Measurements from ENCODE around the gene GSE1.

Gene GSE1

DNA sequence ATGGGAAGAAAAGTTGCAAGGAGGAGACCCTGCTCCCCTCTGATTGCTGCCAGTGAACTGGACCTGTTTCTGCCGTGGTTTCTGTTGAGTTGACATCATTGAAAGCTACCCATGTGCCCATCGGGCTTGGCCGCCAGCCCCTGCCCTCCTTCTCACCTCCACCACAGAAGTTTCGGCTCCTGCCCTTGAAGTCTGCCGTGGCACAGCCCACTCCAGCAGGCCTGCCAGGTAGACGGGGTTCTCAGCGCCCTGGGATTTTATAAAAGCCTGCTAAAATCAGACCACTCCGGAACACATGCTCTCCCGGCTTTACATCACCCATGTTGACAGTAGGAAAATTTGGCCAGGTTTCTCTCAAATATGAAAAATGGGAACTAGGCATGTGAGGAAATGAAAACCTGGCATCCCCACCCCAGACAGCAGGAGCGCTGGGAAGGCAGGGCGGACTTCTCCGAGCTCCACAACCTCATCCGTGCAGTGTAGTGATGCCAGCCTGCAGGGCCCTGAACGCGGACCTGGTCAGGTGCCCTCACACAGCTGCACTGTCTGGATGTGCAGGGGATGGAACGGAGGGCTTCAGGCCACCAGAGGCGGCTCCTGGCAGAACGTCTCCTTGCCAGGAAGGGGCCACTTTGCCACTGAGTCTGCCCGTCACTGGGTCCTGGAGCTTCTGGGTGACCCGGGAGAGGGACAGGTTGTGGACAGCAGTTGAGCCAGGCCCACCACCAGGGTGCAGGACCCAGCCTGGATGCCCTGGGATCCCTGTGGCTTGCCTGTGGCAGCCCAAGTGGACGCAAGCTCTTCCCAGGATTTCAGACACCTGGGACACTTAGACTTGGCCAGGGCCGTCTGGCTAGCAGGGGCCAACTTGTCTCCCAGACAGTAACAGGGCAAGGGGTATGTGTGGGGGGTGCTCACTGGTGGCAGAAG lies 6.9 kb upstream of the GSE1 start:
- POLR2A ChIA-PET: interaction anchor here (1.0 kb wide), 1 partner anchor 160 kb away, joined by 3 read pairs; no protein-coding TSS in a partner anchor
- no peak for DNase-seq (ENCODE audit: extremely low spot score)
- TF ChIP-seq HDGF (IDR thresholded peaks at IDR 0.05; ENCODE audit: borderline replicate concordance) (no peak), SP1 (IDR thresholded peaks at IDR 0.05) (no peak), L3MBTL2 (conservative IDR thresholded peaks at IDR 0.05) (no peak), ZNF384 (IDR thresholded peaks at IDR 0.05) (no peak), BHLHE40 (IDR thresholded peaks at IDR 0.05; ENCODE audit: borderline replicate concordance) (no peak), TARDBP (IDR thresholded peaks at IDR 0.05) (no peak), FOXM1 (IDR thresholded peaks at IDR 0.05; ENCODE audit: borderline replicate concordance) (no peak), CTBP1 (IDR thresholded peaks at IDR 0.05; ENCODE audit: borderline replicate concordance) (no peak), ARNT (IDR thresholded peaks at IDR 0.05) (no peak), NFRKB (IDR thresholded peaks at IDR 0.05) (no peak), FOXK2 (IDR thresholded peaks at IDR 0.05) (no peak)
- CTCF ChIA-PET: no interaction called here

DNA sequence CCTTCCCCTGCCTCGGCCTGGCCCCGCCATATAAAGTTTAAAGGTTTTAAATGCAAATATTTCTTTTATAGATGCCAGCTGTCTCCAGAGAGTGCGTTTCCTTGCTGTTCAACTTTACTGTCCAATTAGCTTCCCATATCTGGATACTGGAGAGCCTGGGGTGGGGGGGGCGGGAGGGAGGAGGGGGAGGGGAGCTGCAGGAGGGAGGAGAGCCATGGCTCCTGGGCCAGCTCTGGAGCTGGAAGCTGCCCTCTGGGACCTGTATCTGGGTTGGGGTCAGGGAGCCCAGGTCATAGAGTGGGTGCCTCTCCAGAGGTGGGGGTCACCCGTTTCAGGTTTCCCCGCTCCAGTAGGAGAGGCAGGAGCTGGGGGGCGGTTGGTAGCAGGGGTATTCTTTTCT lies 6.2 kb upstream of the GSE1 start:
- no peak for DNase-seq (ENCODE audit: extremely low spot score)
- ChIA-PET CTCF (interaction anchor here (0.7 kb wide), 1 partner anchor 259 kb away, joined by 3 read pairs; no protein-coding TSS in a partner anchor), POLR2A (no interaction called here)
- no peak for TF ChIP-seq ZNF384 (IDR thresholded peaks at IDR 0.05)
- TF ChIP-seq L3MBTL2 (conservative IDR thresholded peaks at IDR 0.05): no peak
- TF ChIP-seq ARNT (IDR thresholded peaks at IDR 0.05): no peak
- TF ChIP-seq FOXA1 (IDR thresholded peaks at IDR 0.05): no peak
- no peak for TF ChIP-seq FOXK2 (IDR thresholded peaks at IDR 0.05)
- no peak for TF ChIP-seq NFRKB (IDR thresholded peaks at IDR 0.05)
- no peak for TF ChIP-seq LEF1 (IDR thresholded peaks at IDR 0.05; ENCODE audit: borderline replicate concordance)
- TF ChIP-seq FOXM1 (IDR thresholded peaks at IDR 0.05; ENCODE audit: borderline replicate concordance): no peak
- no peak for TF ChIP-seq BHLHE40 (IDR thresholded peaks at IDR 0.05; ENCODE audit: borderline replicate concordance)

DNA sequence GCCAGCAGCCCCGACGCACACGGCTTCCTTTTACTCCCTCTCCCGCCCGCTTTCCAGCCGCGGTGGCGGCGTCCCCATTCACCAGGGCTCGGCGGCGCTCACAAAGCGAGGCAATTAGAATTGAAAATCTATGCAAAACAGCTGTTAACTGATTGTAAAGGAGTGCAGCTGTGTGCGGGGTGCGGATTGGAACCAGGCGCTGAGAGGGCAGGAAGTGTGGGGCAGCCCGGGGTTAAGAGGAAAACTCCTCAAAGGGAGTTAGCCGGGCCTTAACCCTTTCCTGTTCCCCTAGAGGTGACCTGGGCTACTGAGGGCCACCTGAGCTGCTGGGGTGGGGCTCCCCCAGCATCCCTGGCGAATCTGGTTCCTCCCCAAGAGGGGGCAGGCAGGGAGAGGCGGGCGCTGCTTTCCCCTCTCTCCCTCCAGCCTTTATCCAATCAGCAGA lies 5.8 kb upstream of the GSE1 start:
- TF ChIP-seq NFRKB (IDR thresholded peaks at IDR 0.05) (no peak), CTBP1 (IDR thresholded peaks at IDR 0.05; ENCODE audit: borderline replicate concordance) (no peak), SUZ12 (IDR thresholded peaks at IDR 0.05) (no peak), L3MBTL2 (conservative IDR thresholded peaks at IDR 0.05) (no peak)
- ChIA-PET CTCF (interaction anchor here (0.7 kb wide), 1 partner anchor 260 kb away, joined by 3 read pairs; no protein-coding TSS in a partner anchor), POLR2A (no interaction called here)
- no peak for DNase-seq (ENCODE audit: extremely low spot score)

DNA sequence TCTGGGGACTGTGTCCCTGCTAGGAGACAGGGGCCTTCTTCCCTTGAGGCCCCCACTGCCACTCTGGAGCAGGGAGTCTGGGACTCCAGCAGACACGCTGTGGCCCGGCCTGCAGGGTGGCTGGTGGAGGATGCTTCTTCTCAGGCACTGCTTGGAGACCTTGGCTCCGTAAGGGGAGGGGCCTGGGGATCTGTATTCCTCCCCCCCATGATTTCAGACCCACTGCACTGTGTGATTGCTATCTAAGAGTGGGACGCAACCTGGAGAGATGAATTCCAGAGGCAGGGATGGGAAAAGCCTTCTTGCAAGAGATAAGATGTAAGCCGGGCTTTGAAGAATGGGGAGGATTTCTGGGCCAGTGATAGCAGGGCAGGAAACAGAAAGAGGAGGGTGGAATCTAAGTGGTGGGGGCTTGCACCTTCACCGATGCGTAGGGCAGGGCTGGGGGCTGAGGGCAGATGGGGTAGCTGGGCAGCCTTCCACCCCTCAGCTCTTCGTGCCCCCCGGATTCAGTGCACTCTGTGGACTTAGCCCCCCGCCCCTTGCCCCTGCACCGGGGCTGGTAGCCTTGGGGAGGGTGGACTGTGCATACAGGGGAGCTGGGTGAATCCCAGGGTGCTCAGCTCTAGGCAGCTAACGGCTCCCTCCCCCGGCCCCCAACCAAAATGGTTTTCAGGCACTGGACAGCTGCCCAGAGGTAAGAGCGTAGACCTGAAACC lies 5.2 kb upstream of the GSE1 start:
- POLR2A ChIA-PET: no interaction called here
- TF ChIP-seq, protein P1, sequence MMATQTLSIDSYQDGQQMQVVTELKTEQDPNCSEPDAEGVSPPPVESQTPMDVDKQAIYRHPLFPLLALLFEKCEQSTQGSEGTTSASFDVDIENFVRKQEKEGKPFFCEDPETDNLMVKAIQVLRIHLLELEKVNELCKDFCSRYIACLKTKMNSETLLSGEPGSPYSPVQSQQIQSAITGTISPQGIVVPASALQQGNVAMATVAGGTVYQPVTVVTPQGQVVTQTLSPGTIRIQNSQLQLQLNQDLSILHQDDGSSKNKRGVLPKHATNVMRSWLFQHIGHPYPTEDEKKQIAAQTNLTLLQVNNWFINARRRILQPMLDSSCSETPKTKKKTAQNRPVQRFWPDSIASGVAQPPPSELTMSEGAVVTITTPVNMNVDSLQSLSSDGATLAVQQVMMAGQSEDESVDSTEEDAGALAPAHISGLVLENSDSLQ (IDR thresholded peaks at IDR 0.05): no peak
- no peak for TF ChIP-seq SP1 (IDR thresholded peaks at IDR 0.05)
- DNase-seq (ENCODE audit: extremely low spot score): no peak
- CTCF ChIA-PET: interaction anchor here (0.8 to 3.0 kb wide), 2 partner anchors 117 to 186 kb away, joined by 3 to 14 read pairs; no protein-coding TSS in a partner anchor

DNA sequence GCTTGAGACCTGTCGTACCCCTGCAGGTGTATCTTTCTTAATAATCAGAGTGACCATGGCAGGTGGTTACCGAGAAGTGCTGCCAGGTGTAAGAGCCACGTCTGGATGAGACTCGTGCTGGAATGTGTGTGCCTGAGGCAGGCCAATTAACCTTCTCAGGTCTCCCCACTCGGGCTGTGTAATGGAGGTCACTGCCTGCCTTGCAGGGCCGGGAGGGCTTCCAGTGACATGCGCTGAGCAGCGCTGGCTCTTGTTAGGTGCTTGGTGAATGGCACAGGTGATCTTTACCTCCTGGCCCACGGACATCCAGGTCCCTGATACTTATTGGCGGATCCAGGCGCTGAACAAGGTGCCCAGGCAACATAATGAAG lies 4.6 kb upstream of the GSE1 start:
- TF ChIP-seq LEF1 (IDR thresholded peaks at IDR 0.05; ENCODE audit: borderline replicate concordance) (no peak), FOXA1 (IDR thresholded peaks at IDR 0.05) (no peak), TARDBP (IDR thresholded peaks at IDR 0.05) (no peak), SUZ12 (IDR thresholded peaks at IDR 0.05) (no peak), NFRKB (IDR thresholded peaks at IDR 0.05) (no peak), L3MBTL2 (conservative IDR thresholded peaks at IDR 0.05) (no peak), BHLHE40 (IDR thresholded peaks at IDR 0.05; ENCODE audit: borderline replicate concordance) (no peak), SP1 (IDR thresholded peaks at IDR 0.05) (no peak), HDGF (IDR thresholded peaks at IDR 0.05; ENCODE audit: borderline replicate concordance) (no peak), FOXK2 (IDR thresholded peaks at IDR 0.05) (no peak), ZNF384 (IDR thresholded peaks at IDR 0.05) (no peak)
- TF ChIP-seq, protein P1 (IDR thresholded peaks at IDR 0.05): no peak
- ChIA-PET POLR2A (no interaction called here), CTCF (interaction anchor here (0.8 to 3.0 kb wide), 2 partner anchors 117 to 186 kb away, joined by 3 to 14 read pairs; no protein-coding TSS in a partner anchor)
- no peak for DNase-seq (ENCODE audit: extremely low spot score)

DNA sequence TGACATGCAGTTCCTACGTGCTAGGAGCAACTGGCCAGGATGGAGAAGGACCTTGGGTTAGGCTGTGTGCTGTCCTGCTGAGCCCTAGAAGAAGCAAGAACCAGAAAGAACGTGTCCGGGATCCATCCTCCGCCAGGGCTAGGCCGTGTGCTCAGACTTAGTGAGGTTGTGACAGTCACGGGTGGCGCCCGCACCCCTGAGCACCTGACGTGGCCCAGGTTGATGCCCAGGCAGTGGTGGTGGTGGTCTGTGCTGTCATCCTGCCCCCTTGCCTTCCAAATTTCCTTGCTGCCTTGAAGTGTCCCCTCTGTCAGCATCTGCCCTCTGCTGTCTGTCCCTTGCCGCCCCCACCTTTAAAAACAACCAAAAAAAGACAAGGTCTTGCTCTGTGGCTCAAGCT lies 4.2 kb upstream of the GSE1 start:
- DNase-seq (ENCODE audit: extremely low spot score): no peak

More for the DNA sequence above, 4.2 kb upstream of the GSE1 start:
- TF ChIP-seq ZNF384 (IDR thresholded peaks at IDR 0.05): no peak
- TF ChIP-seq CTBP1 (IDR thresholded peaks at IDR 0.05; ENCODE audit: borderline replicate concordance): no peak
- no peak for TF ChIP-seq HDGF (IDR thresholded peaks at IDR 0.05; ENCODE audit: borderline replicate concordance)
- TF ChIP-seq L3MBTL2 (conservative IDR thresholded peaks at IDR 0.05): no peak
- no peak for TF ChIP-seq FOXM1 (IDR thresholded peaks at IDR 0.05; ENCODE audit: borderline replicate concordance)
- TF ChIP-seq LEF1 (IDR thresholded peaks at IDR 0.05; ENCODE audit: borderline replicate concordance): no peak
- CTCF ChIA-PET: interaction anchor here (1.3 to 3.0 kb wide), 2 partner anchors 56 to 117 kb away, joined by 4 to 14 read pairs; no protein-coding TSS in a partner anchor
- POLR2A ChIA-PET: interaction anchor here (0.9 kb wide), 1 partner anchor 56 kb away, joined by 4 read pairs; no protein-coding TSS in a partner anchor
